ENCODE measurements around the gene MAPK10. TPM values are rescaled to one million over a fixed set of nuclear protein-coding genes. Genes with fewer than 3 reads are reported as not detected.

Gene MAPK10
- total and polyA plus RNA-seq, 8 donors, result 16.1 to 44.4 (median 30.5) TPM

DNA sequence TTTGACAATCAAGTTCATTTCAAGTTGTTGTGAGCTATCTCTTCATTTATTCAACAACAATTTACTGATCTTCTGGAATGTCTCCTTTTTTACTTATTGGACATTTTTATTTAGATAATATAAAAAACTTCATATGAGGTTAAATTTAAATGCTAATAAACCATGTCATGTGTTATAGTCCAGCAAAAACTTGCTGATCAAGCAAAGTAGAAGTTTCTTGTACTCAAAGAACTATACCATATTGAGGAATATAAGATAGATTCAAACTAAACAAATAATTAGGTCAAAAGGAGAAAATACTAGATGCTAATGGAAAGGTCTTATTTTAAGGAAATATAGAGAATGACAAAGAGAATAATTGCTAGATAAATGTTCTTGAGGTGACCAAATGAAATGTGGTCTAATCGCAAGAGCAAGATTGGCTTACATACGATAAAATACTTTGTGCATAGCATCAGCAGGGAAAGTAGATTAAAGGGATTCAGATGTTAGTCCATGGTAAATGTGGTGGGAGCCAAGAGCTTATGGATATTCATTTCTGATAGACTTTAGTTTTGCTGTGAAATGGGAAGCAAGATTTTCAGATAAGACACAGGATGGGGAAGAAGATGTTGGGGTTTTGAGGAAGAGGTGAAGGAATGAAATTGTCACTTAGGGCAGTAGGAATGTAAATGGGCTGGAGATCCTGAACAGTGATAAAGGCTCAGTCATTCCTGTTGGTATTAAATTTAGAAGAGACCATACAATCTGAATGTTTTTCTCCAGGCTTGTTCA is 229.5 kb downstream of the MAPK10 start:
- Histone ChIP-seq H3K4me3 (no peak overlapping the region), H3K4me1 (no peaks in the 10 kb centered on the region), H3K9me3 (no peaks in the 10 kb centered on the region), H3K36me3 (no peaks in the 10 kb centered on the region), H3K27ac (no peak overlapping the region), H3K27me3 (no peaks in the 10 kb centered on the region)
- intact Hi-C loops (cut with DNase I), result no loop called here
- DNase-seq (no peak), ATAC-seq (no peak)
- TF ChIP-seq, protein P1, sequence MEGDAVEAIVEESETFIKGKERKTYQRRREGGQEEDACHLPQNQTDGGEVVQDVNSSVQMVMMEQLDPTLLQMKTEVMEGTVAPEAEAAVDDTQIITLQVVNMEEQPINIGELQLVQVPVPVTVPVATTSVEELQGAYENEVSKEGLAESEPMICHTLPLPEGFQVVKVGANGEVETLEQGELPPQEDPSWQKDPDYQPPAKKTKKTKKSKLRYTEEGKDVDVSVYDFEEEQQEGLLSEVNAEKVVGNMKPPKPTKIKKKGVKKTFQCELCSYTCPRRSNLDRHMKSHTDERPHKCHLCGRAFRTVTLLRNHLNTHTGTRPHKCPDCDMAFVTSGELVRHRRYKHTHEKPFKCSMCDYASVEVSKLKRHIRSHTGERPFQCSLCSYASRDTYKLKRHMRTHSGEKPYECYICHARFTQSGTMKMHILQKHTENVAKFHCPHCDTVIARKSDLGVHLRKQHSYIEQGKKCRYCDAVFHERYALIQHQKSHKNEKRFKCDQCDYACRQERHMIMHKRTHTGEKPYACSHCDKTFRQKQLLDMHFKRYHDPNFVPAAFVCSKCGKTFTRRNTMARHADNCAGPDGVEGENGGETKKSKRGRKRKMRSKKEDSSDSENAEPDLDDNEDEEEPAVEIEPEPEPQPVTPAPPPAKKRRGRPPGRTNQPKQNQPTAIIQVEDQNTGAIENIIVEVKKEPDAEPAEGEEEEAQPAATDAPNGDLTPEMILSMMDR (IDR thresholded peaks at IDR 0.05), result no peak

DNA sequence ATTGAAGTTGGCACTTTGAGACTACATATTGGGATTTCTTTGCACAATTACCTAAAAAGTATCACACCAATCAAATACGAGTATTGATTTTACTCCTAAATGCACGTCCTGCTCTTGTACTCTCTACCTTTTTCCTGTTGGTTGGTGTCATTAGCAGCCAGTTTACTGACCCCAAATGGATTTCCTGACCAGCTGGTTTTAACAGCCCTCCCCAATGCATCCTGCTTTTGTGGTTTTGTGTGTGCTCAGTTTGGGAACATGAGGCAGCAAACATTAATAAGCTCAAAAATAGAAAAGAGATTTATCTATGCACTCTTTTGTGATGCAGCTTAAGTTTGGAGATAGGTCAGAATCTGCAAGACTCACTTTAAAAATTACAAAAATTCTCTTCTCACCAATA is 230.3 kb downstream of the MAPK10 start:
- DNase-seq (no peak), ATAC-seq (no peak)
- Histone ChIP-seq H3K27ac (no peak overlapping the region), H3K9me3 (no peaks in the 10 kb centered on the region), H3K4me1 (no peaks in the 10 kb centered on the region), H3K27me3 (no peaks in the 10 kb centered on the region), H3K36me3 (no peaks in the 10 kb centered on the region), H3K4me3 (no peak overlapping the region)
- TF ChIP-seq, protein P1 (IDR thresholded peaks at IDR 0.05), result no peak
- intact Hi-C loops (cut with DNase I), result no loop called here

DNA sequence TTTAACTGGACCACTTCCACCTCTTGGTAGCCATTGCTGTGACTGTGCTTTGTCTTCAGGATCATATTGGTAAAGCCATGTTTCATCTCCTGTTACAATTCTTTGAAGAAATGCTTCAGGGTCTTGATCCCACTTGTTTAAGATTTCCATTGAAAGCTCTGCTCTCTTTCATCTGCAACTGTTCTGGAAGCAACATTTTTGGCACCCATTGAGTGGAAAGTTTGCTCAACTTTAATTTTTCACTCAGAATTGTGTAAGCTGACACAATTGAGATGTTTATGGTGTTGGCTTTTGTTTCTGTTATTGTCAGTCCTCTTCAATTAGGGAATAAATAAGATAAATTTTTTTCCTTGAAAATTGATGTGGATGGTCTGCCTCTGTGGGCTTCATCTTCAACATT is 237.4 kb downstream of the MAPK10 start:
- Histone ChIP-seq H3K4me3 (no peak overlapping the region), H3K27ac (no peak overlapping the region), H3K4me1 (no peaks in the 10 kb centered on the region), H3K36me3 (no peaks in the 10 kb centered on the region), H3K9me3 (no peaks in the 10 kb centered on the region), H3K27me3 (no peaks in the 10 kb centered on the region)
- ATAC-seq, result no peak
- no peak for DNase-seq
- intact Hi-C loops (cut with DNase I), result no loop called here
- TF ChIP-seq, protein P1 (IDR thresholded peaks at IDR 0.05), result no peak

DNA sequence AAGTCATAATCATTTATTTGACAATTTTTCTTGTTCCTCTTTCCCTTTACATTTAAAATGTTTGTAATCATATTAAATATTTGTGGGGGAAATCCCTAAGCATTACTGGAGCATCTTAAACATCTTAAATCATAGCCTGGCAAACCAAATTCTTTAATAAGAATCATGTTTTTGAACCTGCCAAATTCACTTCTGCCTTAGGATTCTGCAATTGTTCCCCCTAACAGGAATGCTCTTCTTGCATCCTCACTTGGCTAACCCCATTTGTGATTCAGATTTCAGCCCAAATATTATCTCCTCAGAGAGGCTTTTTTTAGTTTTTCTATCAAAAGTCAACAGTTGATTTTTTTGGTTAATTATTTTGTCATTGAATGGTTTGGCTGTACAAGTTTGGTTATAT is 241.1 kb downstream of the MAPK10 start:
- Histone ChIP-seq H3K4me3 (no peak overlapping the region), H3K4me1 (no peaks in the 10 kb centered on the region), H3K36me3 (no peaks in the 10 kb centered on the region), H3K27me3 (no peaks in the 10 kb centered on the region), H3K9me3 (peaks cover 0 to 3% of the 10 kb centered on the region in 2 donors), H3K27ac (no peak overlapping the region)
- no peak for ATAC-seq
- intact Hi-C loops (cut with DNase I), result no loop called here
- no peak for DNase-seq
- TF ChIP-seq, protein P1 (IDR thresholded peaks at IDR 0.05), result no peak

DNA sequence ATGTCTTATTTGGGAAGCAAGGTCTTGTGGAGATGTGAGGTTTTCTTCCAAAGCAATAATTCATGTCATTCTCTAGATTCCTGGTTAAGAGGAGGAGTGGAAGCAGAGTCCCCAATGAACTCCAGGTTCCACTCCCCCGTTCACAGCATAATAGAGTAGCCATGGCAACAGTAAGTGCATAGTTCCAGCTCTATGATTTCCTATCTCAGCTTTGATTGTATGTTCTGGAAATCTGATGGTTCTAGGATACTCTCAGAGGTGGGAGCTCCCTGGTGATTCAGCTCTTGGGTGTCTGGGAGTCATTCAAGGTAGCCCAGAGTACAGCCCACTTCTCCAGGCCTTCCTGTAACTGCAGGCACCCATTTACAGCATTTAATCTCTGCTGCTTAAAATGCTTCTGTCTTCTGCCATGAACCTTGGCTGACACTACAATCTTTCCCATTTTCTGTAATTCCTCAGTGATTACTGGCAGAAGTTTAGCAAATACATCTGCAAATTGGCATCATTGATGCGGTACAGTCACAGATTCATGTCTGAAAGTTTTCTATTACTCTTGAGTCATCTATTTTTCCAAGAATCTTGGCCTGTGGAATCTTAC is 242.0 kb downstream of the MAPK10 start:
- Histone ChIP-seq H3K4me3 (no peak overlapping the region), H3K9me3 (peaks cover 0 to 4% of the 10 kb centered on the region in 2 donors), H3K27ac (no peak overlapping the region), H3K36me3 (no peaks in the 10 kb centered on the region), H3K27me3 (no peaks in the 10 kb centered on the region), H3K4me1 (no peaks in the 10 kb centered on the region)
- ATAC-seq (peak; percentile 79), DNase-seq (peak in 2 of 4 donors; percentile 57 to 59)
- intact Hi-C loops (cut with DNase I), result no loop called here
- TF ChIP-seq, protein P1 (IDR thresholded peaks at IDR 0.05), result no peak

Measured in left lung (tissue), 10 donors.